Parathyroid adenoma (tissue), 2 donors: Measurements from ENCODE around the gene ZDHHC14.

Experiments
- H2AFZ ChIP-seq: fragments of 300-600 bp; sonication (generic); one replicate; pipeline ENCODE4 v1.7.0; 2017; ENCODE audit warnings: antibody characterized with exemption, mild to moderate bottlenecking
- H3K27ac ChIP-seq: fragments of 300-600 bp; sonication (generic); one replicate; pipeline ENCODE4 v1.7.0; 2017
- H3K27me3 ChIP-seq: fragments of 300-600 bp; sonication (generic); one replicate; pipeline ENCODE4 v1.7.0; 2017; ENCODE audit warnings: low read length; ENCODE audit not compliant: control insufficient read depth, insufficient read depth
- H3K36me3 ChIP-seq: fragments of 300-600 bp; sonication (generic); one replicate; pipeline ENCODE4 v1.7.0; 2017; ENCODE audit warnings: low read length; ENCODE audit not compliant: control insufficient read depth, insufficient read depth
- H3K4me1 ChIP-seq: fragments of 300-600 bp; sonication (generic); one replicate; pipeline ENCODE4 v1.7.0; 2017; ENCODE audit warnings: control low read depth
- H3K4me2 ChIP-seq: fragments of 300-600 bp; sonication (generic); one replicate; pipeline ENCODE4 v1.7.0; 2017; ENCODE audit warnings: low read length
- H3K4me3 ChIP-seq: fragments of 300-600 bp; sonication (generic); one replicate; pipeline ENCODE4 v1.7.0; 2017; ENCODE audit warnings: low read depth, low read length
- H3K79me2 ChIP-seq: fragments of 300-600 bp; sonication (generic); one replicate; pipeline ENCODE4 v1.7.0; 2017; ENCODE audit warnings: control low read depth
- H3K9ac ChIP-seq: fragments of 300-600 bp; sonication (generic); one replicate; pipeline ENCODE4 v1.7.0; 2017; ENCODE audit warnings: mild to moderate bottlenecking
- H3K9me3 ChIP-seq: fragments of 300-600 bp; sonication (generic); one replicate; pipeline ENCODE4 v1.7.0; 2017; ENCODE audit warnings: low read length; ENCODE audit not compliant: control insufficient read depth
- TF ChIP-seq, protein P1 (sequence below): fragments of 300-600 bp; sonication (generic); IDR thresholded peaks from one replicate; pipeline ENCODE4 v1.7.0; 2017; ENCODE audit warnings: antibody characterized with exemption, mild to moderate bottlenecking
- donor health status: primary hyperparathyroidism.

The ZDHHC14 gene

DNA sequence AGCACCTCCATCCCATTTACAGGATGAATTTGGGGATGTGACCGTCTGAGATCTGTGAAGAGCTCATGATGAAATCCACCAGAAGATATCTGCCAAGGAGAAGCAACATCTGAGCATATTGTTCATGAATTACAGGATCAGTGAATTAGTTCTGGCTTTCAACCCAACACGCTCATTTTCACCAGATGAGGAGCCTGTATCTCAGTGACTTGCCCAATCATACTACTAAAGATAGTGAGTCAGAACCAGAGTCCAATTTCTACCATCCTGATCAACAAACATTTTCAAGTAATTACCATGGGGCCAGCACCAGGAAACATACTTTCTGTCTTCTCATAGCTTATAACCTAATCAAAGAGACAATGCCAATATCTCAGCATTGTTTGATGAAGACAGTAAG is 116.6 kb downstream of the ZDHHC14 start:
- Histone ChIP-seq H3K9ac (no peak overlapping the region), H3K4me3 (no peak overlapping the region), H3K9me3 (no peaks in the 10 kb centered on the region), H3K27me3 (no peaks in the 10 kb centered on the region), H3K79me2 (peaks cover 8% of the 10 kb centered on the region), H3K4me2 (no peak overlapping the region), H2AFZ (no peak overlapping the region), H3K4me1 (peaks cover 5% of the 10 kb centered on the region), H3K36me3 (no peaks in the 10 kb centered on the region), H3K27ac (no peak overlapping the region)
- TF ChIP-seq, protein P1, sequence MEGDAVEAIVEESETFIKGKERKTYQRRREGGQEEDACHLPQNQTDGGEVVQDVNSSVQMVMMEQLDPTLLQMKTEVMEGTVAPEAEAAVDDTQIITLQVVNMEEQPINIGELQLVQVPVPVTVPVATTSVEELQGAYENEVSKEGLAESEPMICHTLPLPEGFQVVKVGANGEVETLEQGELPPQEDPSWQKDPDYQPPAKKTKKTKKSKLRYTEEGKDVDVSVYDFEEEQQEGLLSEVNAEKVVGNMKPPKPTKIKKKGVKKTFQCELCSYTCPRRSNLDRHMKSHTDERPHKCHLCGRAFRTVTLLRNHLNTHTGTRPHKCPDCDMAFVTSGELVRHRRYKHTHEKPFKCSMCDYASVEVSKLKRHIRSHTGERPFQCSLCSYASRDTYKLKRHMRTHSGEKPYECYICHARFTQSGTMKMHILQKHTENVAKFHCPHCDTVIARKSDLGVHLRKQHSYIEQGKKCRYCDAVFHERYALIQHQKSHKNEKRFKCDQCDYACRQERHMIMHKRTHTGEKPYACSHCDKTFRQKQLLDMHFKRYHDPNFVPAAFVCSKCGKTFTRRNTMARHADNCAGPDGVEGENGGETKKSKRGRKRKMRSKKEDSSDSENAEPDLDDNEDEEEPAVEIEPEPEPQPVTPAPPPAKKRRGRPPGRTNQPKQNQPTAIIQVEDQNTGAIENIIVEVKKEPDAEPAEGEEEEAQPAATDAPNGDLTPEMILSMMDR, result no peak

DNA sequence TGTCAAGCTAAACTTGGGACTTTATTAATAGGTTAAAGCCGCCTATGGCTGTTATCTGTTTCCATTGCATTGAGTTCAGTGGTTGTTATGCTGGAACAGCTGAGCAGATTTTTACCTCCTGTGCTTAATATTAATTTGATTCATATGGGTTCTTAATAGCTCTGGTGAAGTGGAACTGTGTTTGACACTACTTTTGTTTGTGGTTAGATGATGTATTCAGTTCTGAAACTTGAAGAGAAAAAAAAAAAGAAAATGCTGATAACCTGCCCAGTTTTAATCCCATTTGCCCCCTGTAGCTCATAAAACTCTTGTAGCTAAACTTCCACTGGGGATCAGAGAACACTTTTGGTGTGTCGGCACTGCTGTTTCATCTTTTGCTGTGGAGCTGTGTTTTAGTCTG is 117.8 kb downstream of the ZDHHC14 start:
- H3K27ac ChIP-seq, result no peak overlapping the region
- no peak overlapping the region for H3K4me2 ChIP-seq
- TF ChIP-seq, protein P1, result no peak
- H3K36me3 ChIP-seq, result no peaks in the 10 kb centered on the region
- H2AFZ ChIP-seq, result no peak overlapping the region
- H3K4me3 ChIP-seq, result no peak overlapping the region
- H3K27me3 ChIP-seq, result no peaks in the 10 kb centered on the region
- H3K9ac ChIP-seq, result no peak overlapping the region
- no peaks in the 10 kb centered on the region for H3K9me3 ChIP-seq
- H3K79me2 ChIP-seq, result peaks cover 11% of the 10 kb centered on the region
- peaks cover 5% of the 10 kb centered on the region for H3K4me1 ChIP-seq

DNA sequence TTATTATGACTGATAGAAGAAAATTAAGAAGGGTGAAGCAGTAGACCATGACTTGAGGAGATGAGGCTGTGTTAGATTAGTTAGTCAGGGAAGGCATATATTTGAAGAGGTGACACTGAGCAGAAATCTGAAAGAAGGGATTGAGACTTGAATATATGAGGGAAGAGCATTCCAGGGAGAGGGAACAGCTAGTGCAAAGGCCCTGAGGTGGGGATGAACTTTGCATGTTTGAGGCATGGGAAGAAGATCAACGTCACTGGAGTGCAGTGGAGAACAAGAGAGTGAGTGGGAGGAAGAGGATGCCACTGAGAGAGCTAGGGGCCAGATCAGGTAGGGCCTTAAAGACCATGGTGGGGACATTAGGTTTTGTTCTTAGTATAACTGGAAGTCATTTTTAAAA is 119.0 kb downstream of the ZDHHC14 start:
- no peaks in the 10 kb centered on the region for H3K9me3 ChIP-seq
- no peaks in the 10 kb centered on the region for H3K36me3 ChIP-seq
- TF ChIP-seq, protein P1, result no peak
- no peaks in the 10 kb centered on the region for H3K27me3 ChIP-seq
- no peak overlapping the region for H3K4me2 ChIP-seq
- no peak overlapping the region for H3K27ac ChIP-seq
- H3K4me3 ChIP-seq, result no peak overlapping the region
- H3K9ac ChIP-seq, result no peak overlapping the region
- H3K79me2 ChIP-seq, result peaks cover 14% of the 10 kb centered on the region
- peaks cover 5% of the 10 kb centered on the region for H3K4me1 ChIP-seq
- H2AFZ ChIP-seq, result no peak overlapping the region

DNA sequence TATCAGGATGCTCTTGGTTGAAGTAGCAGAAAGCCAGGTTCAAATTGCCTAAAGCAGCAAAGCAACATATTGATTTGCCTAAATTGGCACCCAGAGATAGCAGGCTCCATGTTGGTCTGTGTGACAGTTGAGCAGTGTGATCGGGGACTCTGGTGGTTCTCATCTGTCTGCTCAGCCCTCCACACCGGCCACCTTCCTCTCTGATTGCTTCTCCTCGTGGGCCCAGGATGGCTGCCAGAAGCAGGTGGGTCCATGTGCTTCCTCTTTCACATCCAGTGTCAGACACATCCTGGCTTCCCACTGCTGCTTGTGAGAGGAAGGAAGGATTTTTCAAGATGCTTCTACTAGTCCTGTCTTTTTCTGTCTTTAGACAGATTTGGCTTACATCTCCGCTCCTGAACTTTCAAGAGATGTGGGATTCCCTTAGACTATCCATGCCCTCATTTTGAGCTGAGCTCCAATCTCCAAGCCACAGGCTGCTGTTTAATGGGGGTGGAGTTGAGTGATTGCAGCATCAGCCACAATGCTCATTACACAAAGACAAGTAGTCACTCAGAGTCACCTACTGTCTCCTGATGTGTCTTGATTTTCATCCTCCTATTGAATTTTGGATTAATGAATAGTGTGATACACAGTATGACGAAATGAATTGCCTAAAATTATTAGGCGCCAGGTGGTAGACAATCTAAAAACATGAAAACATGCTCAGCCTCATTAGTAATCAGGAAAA is 122.2 kb downstream of the ZDHHC14 start:
- Histone ChIP-seq H3K9me3 (no peaks in the 10 kb centered on the region), H3K27ac (no peak overlapping the region), H3K4me2 (no peak overlapping the region), H3K4me3 (no peak overlapping the region), H3K9ac (no peak overlapping the region), H3K27me3 (no peaks in the 10 kb centered on the region), H3K79me2 (peaks cover 6% of the 10 kb centered on the region), H2AFZ (no peak overlapping the region), H3K4me1 (peaks cover 5% of the 10 kb centered on the region), H3K36me3 (no peaks in the 10 kb centered on the region)
- TF ChIP-seq, protein P1, result no peak

DNA sequence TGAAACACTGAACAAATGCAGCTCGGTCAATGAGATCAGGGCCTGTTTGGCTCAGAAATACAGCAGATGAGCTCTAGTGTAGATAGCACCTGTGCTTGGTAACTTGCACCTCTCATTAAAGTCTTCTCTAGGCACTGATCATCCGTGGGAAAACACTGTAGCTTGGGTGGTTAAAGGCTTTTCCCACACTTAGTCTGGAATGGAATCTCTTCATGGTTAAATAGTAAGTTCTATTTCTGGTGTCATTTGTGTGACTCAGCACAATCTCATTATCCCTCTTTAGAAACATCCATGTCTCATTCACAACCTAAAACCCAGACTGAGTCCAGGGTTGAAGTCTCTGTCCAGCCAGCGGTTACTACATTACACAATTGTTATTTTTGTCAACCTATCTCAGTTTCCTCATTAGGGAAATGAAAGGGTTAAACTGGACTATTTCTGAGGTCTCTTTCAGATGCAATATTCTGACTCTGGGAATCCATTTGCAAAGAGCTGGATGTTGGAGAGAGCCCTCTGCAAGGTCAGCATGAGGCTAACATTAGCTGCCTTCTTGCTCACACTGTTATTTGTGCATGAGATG is 125.0 kb downstream of the ZDHHC14 start:
- Histone ChIP-seq H3K9ac (no peak overlapping the region), H3K4me3 (no peak overlapping the region), H3K79me2 (peaks cover 14% of the 10 kb centered on the region), H3K27me3 (no peaks in the 10 kb centered on the region), H3K4me1 (peaks cover 3% of the 10 kb centered on the region), H3K27ac (no peak overlapping the region), H3K4me2 (no peak overlapping the region), H2AFZ (no peak overlapping the region), H3K9me3 (no peaks in the 10 kb centered on the region), H3K36me3 (no peaks in the 10 kb centered on the region)
- TF ChIP-seq, protein P1, result no peak
